SJCRH30 (cell line): ENCODE measurements around the gene PEX16. TPM values are rescaled to one million over a fixed set of nuclear protein-coding genes. Genes with fewer than 3 reads are reported as not detected.
A peak's percentile ranks its signal among the peaks of the same experiment; 100 is the strongest.

Source experiments
- DNase-seq, 2 experiments: peaks; one replicate each; pipeline ENCODE4 v3.0.0-alpha.2; 2015 to 2020
- H3K27ac ChIP-seq: fragments of 250-450 bp; sonication (Bioruptor Pico); 2 replicates; pipeline ENCODE4 v1.5.1; 2020; ENCODE audit warnings: mild to moderate bottlenecking, moderate library complexity
- H3K27me3 ChIP-seq: fragments of 250-450 bp; sonication (Bioruptor Pico); 2 replicates; pipeline ENCODE4 v1.5.1; 2020; ENCODE audit warnings: mild to moderate bottlenecking, moderate library complexity
- H3K36me3 ChIP-seq: fragments of 250-450 bp; sonication (Bioruptor Pico); 2 replicates; pipeline ENCODE4 v1.5.1; 2020; ENCODE audit warnings: mild to moderate bottlenecking, moderate library complexity
- H3K4me1 ChIP-seq: fragments of 250-450 bp; sonication (Bioruptor Pico); 2 replicates; pipeline ENCODE4 v1.5.1; 2020; ENCODE audit warnings: mild to moderate bottlenecking, moderate library complexity
- H3K4me3 ChIP-seq: fragments of 250-450 bp; sonication (Bioruptor Pico); 2 replicates; pipeline ENCODE4 v1.5.1; 2020; ENCODE audit warnings: mild to moderate bottlenecking, moderate library complexity
- H3K9me3 ChIP-seq: fragments of 250-450 bp; sonication (Bioruptor Pico); replicated peaks from 2 replicates; pipeline ENCODE4 v1.5.1; 2020; ENCODE audit warnings: mild to moderate bottlenecking, moderate library complexity
- total RNA-seq: library from RNA; depleted of rRNA; stranded (reverse); fragments of >200 nt; shearing (Covaris generic); gene quantifications from 2 replicates; pipeline ENCODE4 v1.2.3, GENCODE V29; 2014

PEX16 gene
- total RNA-seq, 1 experiment from 2014 or later = 11.0 TPM

- peaks cover 18% of the 10 kb centered on the region; the same call in 1 of the 2 replicates for H3K27me3 ChIP-seq
- no peak overlapping the region for H3K4me3 ChIP-seq
- no peaks in the 10 kb centered on the region for H3K9me3 ChIP-seq
- no peaks in the 10 kb centered on the region for H3K36me3 ChIP-seq
- no peak overlapping the region for H3K27ac ChIP-seq
- DNase-seq = no peak
- peaks cover 6% of the 10 kb centered on the region; the same call in 1 of the 2 replicates for H3K4me1 ChIP-seq
Observed at GRCh38 chr11:45926536-45927331, 9.1 kb upstream of the PEX16 start.

DNA sequence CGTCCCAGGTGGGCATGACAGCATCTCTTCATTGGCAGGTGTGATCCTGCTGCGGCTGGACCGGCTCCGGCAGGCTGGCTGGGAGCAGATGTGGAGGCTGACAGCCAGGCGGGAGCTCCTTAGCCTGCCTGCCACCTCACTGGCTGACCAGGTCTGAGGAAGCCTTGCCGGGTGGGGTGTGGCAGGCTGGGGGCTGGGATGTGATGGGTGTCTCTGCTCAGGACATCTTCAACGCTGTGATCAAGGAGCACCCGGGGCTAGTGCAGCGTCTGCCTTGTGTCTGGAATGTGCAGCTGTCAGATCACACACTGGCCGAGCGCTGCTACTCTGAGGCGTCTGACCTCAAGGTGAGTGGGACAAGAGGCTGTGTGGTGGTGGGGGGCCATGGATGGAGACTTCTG, 8.3 kb upstream of the PEX16 start:
- DNase-seq = no peak
- H3K27me3 ChIP-seq = peaks cover 18% of the 10 kb centered on the region; the same call in 1 of the 2 replicates
- no peak overlapping the region for H3K4me3 ChIP-seq
- H3K36me3 ChIP-seq = no peaks in the 10 kb centered on the region
- no peaks in the 10 kb centered on the region for H3K9me3 ChIP-seq
- peaks cover 6% of the 10 kb centered on the region; the same call in 1 of the 2 replicates for H3K4me1 ChIP-seq
- no peak overlapping the region for H3K27ac ChIP-seq

DNA sequence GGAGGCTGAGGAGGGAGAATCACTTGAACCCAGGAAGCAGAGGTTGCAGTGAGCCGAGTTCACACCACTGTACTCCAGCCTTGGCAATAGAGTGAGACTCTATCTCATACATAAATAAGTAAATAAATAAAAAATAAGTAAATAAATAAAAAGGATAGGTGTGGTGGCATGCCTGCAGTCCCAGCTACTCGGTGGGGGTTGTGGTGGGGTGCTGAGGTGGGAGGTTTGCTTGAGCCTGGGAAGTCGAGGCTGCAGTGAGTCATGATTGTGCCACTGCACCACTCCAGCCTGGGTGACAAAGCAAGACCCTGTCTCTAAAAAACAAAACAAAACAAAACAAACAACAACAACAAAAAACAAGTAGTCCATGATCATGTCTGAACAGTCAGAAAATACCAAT, 7.9 kb upstream of the PEX16 start:
- H3K4me3 ChIP-seq = no peak overlapping the region
- peaks cover 18% of the 10 kb centered on the region; the same call in 1 of the 2 replicates for H3K27me3 ChIP-seq
- no peaks in the 10 kb centered on the region for H3K9me3 ChIP-seq
- H3K4me1 ChIP-seq = peaks cover 6% of the 10 kb centered on the region; the same call in 1 of the 2 replicates
- H3K27ac ChIP-seq = no peak overlapping the region
- no peaks in the 10 kb centered on the region for H3K36me3 ChIP-seq
- no peak for DNase-seq

- H3K27ac ChIP-seq = no peak overlapping the region
- DNase-seq = no peak
- H3K4me1 ChIP-seq = peaks cover 1% of the 10 kb centered on the region; the same call in 1 of the 2 replicates
- no peaks in the 10 kb centered on the region for H3K9me3 ChIP-seq
- no peaks in the 10 kb centered on the region for H3K36me3 ChIP-seq
- peaks cover 18% of the 10 kb centered on the region; the same call in 1 of the 2 replicates for H3K27me3 ChIP-seq
- no peak overlapping the region for H3K4me3 ChIP-seq
Observed at GRCh38 chr11:45924927-45925326, 7.2 kb upstream of the PEX16 start.

DNA sequence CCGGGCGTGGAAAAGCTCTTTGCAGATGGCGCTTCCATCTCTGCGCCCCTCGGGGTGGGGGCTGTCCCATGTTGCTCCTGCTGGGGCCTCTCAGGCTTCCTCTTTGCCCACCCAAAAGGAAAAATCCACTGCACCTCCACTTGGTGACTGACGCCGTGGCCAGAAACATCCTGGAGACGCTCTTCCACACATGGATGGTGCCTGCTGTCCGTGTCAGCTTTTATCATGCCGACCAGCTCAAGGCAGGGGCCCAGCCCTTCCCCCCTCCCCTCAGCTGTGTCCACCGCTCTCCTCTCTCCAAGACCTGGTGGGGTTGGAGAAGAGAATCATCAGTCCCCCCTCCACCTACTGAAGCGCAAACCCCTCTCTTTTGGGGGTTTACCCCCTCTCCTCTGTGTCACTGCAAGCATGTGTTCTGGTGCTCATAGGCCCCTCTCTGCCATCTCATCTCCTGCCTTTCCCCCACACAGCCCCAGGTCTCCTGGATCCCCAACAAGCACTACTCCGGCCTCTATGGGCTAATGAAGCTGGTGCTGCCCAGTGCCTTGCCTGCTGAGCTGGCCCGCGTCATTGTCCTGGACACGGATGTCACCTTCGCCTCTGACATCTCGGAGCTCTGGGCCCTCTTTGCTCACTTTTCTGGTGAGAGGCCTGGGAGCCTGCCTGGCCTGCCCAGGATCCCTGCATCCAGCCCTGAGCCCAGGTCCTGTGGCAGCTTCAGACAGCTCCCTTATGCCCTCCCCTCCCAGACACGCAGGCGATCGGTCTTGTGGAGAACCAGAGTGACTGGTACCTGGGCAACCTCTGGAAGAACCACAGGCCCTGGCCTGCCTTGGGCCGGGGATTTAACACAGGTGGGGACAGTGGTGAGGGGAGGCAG, 6.6 kb upstream of the PEX16 start:
- DNase-seq = peak in 1 of 2 experiments; percentile 2
- H3K4me3 ChIP-seq = no peak overlapping the region
- no peaks in the 10 kb centered on the region for H3K9me3 ChIP-seq
- H3K27me3 ChIP-seq = peaks cover 18% of the 10 kb centered on the region; the same call in 1 of the 2 replicates
- no peak overlapping the region for H3K27ac ChIP-seq
- no peaks in the 10 kb centered on the region for H3K36me3 ChIP-seq
- no peaks in the 10 kb centered on the region for H3K4me1 ChIP-seq

- H3K4me3 ChIP-seq = peak within 1 kb of the TSS; percentile 27
- peaks cover 18% of the 10 kb centered on the region; the same call in 1 of the 2 replicates for H3K27me3 ChIP-seq
Observed at GRCh38 chr11:45922425-45923082, 4.9 kb upstream of the PEX16 start, which contains the start of gene LARGE2. Gene LARGE2 (plus strand): TSS chr11:45922656. CDS start chr11:45922883, 227 bp downstream.

DNA sequence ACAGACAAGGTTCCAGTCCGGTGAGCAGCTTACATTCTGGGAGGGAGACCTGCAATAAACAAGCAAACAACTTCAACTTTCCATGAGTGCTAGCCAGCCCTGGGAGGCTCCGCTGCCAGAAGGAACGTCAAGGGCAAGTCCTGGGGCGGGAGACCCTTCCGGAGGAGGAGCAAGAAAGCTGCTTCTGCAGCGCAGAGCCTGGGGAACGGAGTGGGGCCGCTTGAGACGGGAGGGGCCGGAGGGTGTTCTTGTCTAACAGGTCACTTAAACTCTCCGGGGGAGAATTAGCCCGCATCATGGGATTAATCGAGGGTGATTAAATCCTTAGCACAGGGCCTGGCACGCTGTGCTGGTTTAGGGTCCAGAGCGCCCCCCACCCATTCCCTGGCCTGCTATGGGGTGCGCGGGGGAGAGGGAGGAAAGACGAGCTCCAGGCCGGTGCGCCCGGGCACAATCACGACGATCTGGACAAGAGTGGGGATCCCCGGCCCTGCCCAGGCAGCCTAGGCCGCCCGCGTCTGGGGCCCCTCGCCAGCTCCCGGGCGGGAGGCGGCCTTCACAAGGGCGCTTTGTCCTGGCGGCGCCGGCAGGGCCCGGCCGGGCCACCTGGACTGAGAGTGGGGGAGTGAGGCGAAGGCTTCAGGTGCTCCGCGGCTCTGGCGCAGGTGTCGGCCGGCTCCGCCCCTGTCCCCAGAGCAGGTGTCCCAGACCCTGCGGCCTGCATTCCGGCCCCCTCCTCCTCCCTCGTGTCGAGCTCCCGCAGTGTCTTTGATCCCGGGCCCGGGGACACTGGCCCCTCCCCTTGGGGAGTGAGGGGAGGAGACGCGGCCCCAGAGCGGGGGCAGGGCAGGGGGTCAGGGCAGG, 4.1 kb upstream of the PEX16 start:
- no peaks in the 10 kb centered on the region for H3K9me3 ChIP-seq
- H3K27ac ChIP-seq = no peak overlapping the region
- H3K4me3 ChIP-seq = peak overlapping the region; percentile 27
- H3K4me1 ChIP-seq = no peaks in the 10 kb centered on the region
- no peak for DNase-seq
- H3K27me3 ChIP-seq = peaks cover 18% of the 10 kb centered on the region; the same call in 1 of the 2 replicates
- no peaks in the 10 kb centered on the region for H3K36me3 ChIP-seq

More at GRCh38 chr11:45922425-45923082, 4.9 kb upstream of the PEX16 start, which contains the start of gene LARGE2:
- Histone ChIP-seq H3K36me3 (no peaks in the 10 kb centered on the region), H3K27ac (no peak within 1 kb of the TSS), H3K9me3 (no peaks in the 10 kb centered on the region), H3K4me1 (no peaks in the 10 kb centered on the region)
- DNase-seq = peak in 1 of 2 experiments; percentile 15

DNA sequence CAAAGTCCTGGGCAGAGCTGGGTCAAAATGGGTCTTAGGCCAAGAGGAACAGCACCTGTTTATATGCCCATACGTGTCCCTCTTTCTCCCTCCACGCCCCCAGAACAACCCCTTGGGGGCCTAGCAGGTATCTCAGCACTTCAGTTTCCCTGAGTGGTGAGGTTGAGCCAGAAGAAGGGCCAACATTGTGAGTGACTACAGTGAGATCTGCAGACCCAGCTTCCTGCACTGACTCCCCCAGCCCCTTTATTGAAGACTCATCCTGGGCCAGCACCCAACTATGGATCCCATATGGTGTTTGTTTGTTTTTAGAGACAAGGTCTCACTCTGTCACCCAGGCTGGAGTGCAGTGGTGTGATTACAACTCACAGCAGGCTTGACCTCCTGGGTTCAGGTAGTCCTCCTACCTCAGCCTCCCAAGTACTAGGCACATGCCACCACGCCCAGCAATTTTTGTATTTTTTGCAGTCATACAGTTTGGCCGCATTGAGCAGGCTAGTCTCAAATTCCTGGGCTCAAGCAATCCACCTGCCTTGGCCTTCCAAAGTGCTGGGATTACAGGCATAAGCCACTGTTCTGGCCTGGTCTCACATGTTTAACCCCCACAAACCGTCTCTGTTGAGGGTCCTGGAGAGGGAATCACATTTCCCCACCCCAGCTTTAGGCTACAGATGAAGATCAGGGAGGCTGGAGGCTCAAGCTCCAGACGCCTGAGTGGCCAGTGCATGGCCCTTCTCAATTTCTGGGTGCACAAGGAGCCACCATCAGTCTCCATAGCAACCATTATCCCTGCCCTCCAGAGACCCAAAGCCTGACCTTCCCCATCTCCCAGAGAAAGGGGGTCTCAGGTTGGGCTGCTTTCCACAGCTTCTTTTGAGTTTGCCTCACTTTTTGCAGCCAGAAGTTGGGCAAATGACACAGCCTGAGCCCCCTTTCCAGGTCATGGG, 3.1 kb upstream of the PEX16 start:
- Histone ChIP-seq H3K4me1 (no peaks in the 10 kb centered on the region), H3K27me3 (peaks cover 16% of the 10 kb centered on the region; the same call in 1 of the 2 replicates), H3K4me3 (no peak overlapping the region), H3K27ac (no peak overlapping the region), H3K9me3 (no peaks in the 10 kb centered on the region), H3K36me3 (no peaks in the 10 kb centered on the region)
- no peak for DNase-seq

DNA sequence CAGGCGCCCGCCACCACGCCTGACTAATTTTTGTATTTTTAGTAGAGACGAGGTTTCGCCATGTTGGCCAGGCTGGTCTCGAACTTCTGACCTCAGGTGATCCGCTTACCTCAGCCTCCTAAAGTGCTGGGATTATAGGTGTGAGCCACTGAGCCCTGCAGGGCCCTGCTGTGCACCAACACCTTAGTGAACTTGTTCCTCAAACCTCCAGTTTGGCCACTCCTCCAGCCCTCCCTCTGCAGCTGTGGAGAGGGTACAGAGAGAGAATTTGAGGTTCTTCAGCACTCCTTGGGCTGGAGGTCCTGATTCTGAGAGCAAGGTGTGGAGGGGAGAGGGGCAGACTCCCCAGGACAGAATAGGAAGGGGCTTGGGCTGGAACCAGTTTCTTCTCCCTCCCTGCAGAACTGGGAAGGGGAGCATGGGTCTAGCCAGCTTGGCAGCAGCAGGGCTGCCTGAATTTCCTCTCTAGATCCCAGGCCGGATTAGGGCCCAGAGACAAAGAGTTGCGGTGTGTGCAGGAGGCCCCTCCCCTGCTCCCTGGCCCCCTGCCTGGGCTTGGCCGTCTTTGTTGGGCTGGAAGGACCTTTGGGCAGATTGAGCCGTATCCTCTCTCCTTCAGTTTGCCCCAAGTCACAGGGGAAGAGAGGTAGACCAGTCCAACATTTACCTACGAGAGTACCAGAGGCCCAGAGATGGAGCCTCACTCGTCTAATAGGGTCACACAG, 2.3 kb upstream of the PEX16 start:
- no peaks in the 10 kb centered on the region for H3K9me3 ChIP-seq
- no peak overlapping the region for H3K4me3 ChIP-seq
- no peaks in the 10 kb centered on the region for H3K36me3 ChIP-seq
- DNase-seq = no peak
- H3K27ac ChIP-seq = no peak overlapping the region
- H3K27me3 ChIP-seq = peaks cover 12% of the 10 kb centered on the region; the same call in 1 of the 2 replicates
- no peaks in the 10 kb centered on the region for H3K4me1 ChIP-seq

DNA sequence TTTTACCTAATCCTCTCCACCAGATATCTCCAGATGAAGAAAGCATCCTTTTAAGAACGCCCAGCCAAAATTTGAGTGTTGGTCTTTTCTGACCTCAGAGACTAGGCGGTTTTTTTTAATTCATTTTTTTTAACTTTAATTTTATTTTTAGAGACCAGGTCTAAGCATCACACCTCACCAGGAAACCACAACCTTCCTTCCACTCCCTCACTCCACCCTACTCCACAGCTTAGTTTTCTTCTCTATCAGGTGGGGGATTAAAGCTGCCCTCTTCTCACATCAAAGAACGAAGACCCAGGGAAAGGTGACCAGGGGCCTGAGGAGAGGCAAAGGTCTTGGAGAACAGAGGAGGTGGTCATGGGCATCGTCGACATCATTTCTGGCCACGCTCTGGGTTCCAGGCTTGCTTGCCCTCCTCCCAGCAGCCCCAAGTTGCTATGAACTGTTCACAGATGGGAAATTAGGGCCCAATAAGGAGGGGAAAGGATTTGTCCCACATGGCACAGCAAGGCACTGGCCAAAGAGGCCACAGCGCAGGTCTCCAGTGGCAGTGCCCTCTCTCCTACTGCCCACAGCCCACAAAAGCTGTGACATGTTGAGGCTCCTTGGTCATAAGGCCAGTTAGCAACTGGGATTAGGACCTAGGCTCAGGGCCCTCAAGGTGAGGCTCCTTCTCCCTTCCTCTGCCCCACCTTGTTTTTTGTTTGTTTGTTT, 1.4 kb upstream of the PEX16 start:
- Histone ChIP-seq H3K27me3 (peaks cover 4% of the 10 kb centered on the region; the same call in 1 of the 2 replicates), H3K27ac (no peak overlapping the region), H3K9me3 (no peaks in the 10 kb centered on the region), H3K36me3 (no peaks in the 10 kb centered on the region), H3K4me3 (peak overlapping the region; percentile 72), H3K4me1 (no peaks in the 10 kb centered on the region)
- DNase-seq = no peak

GRCh38 chr11:45918331-45918941, 759 bp upstream of the PEX16 start:
- peak; percentile 82 to 87 for DNase-seq
- no peaks in the 10 kb centered on the region for H3K4me1 ChIP-seq
- no peaks in the 10 kb centered on the region for H3K36me3 ChIP-seq
- H3K9me3 ChIP-seq = no peaks in the 10 kb centered on the region
- H3K27ac ChIP-seq = no peak overlapping the region; the same call in 1 of the 2 replicates
- H3K4me3 ChIP-seq = peak overlapping the region; percentile 72
- H3K27me3 ChIP-seq = peaks cover 3% of the 10 kb centered on the region; the same call in 1 of the 2 replicates
